ENCODE results near the gene OPCML.

GRCh38 chr11:133386852-133387251 lies 145.4 kb downstream of the OPCML start:
- TF ChIP-seq CTCF (IDR thresholded peaks at IDR 0.05) (no peak), POLR2AphosphoS5 (IDR thresholded peaks at IDR 0.05; ENCODE audit: low read depth, low read length) (no peak), TCF7L2 (IDR thresholded peaks at IDR 0.05; ENCODE audit: low read depth, low read length) (no peak)
